HG03469 (cell line): ENCODE results near the gene MBP.
"Not testable (repeated sequence)": the region's sequence is repeated elsewhere in the genome, so short reads cannot be mapped to it uniquely, and the experiment has no call there.

Source experiments
- ATAC-seq: cut with Tn5 transposase; IDR thresholded peaks from one replicate; pipeline ENCODE4 v1.9.1; 2021; ENCODE audit warnings: mild to moderate bottlenecking, moderate library complexity, moderate number of reproducible peaks; ENCODE audit not compliant: unreplicated experiment

The MBP gene

GRCh38 chr18:76979111-76979751, 153.4 kb downstream of the MBP start:
- ATAC-seq = no peak

GRCh38 chr18:76978616-76979015, 154.0 kb downstream of the MBP start:
- ATAC-seq = no peak

- ATAC-seq = no peak
Measured at GRCh38 chr18:76977684-76978232, 154.8 kb downstream of the MBP start.

- ATAC-seq = no peak
Measured at GRCh38 chr18:76977108-76977621, 155.4 kb downstream of the MBP start.

GRCh38 chr18:76975577-76976110, 156.9 kb downstream of the MBP start:
- ATAC-seq = no peak

GRCh38 chr18:76974386-76974785, 158.2 kb downstream of the MBP start:
- ATAC-seq = no peak

- ATAC-seq = no peak
Measured at GRCh38 chr18:76973520-76974266, 158.9 kb downstream of the MBP start.

GRCh38 chr18:76972846-76973519, 159.6 kb downstream of the MBP start:
- ATAC-seq = no peak

GRCh38 chr18:76972241-76972640, 160.3 kb downstream of the MBP start:
- ATAC-seq = no peak

GRCh38 chr18:76970770-76971559, 161.6 kb downstream of the MBP start:
- no peak for ATAC-seq

- no peak for ATAC-seq
Measured at GRCh38 chr18:76967721-76968472, 164.7 kb downstream of the MBP start.

- not testable (repeated sequence) for ATAC-seq
Measured at GRCh38 chr18:76967299-76967698, 165.3 kb downstream of the MBP start.

- ATAC-seq = not testable (repeated sequence)
Measured at GRCh38 chr18:76965555-76966151, 166.9 kb downstream of the MBP start.

GRCh38 chr18:76963936-76964335, 168.6 kb downstream of the MBP start:
- ATAC-seq = peak; percentile 38

GRCh38 chr18:76962851-76963250, 169.7 kb downstream of the MBP start:
- ATAC-seq = no peak

- ATAC-seq = no peak
Measured at GRCh38 chr18:76960528-76961035, 172.0 kb downstream of the MBP start.

- ATAC-seq = no peak
Measured at GRCh38 chr18:76959605-76960004, 173.0 kb downstream of the MBP start.

GRCh38 chr18:76958692-76959341, 173.8 kb downstream of the MBP start:
- no peak for ATAC-seq
